ENCODE data around the gene AREG. TPM values are rescaled to one million over a fixed set of nuclear protein-coding genes. Genes with fewer than 3 reads are reported as not detected.

The AREG gene
- total RNA-seq, 1 experiment from 2014 or later, result 0.54 TPM

GRCh38 chr4:74481891-74482609 is 37.1 kb downstream of the AREG start:
- TF ChIP-seq POLR2AphosphoS5 (IDR thresholded peaks at IDR 0.05; ENCODE audit: low read depth, low read length), result no peak
- TF ChIP-seq SIN3A (IDR thresholded peaks at IDR 0.05; ENCODE audit: borderline replicate concordance, insufficient read depth, low read depth, low read length), result no peak
- no peak for TF ChIP-seq REST (IDR thresholded peaks at IDR 0.05; ENCODE audit: insufficient read depth in 1 of 2, low read depth in 2 of 2, low read length in 1 of 2)
- no peak for TF ChIP-seq TCF7L2 (IDR thresholded peaks at IDR 0.05; ENCODE audit: low read depth, low read length)
- no peak for TF ChIP-seq CTCF (IDR thresholded peaks at IDR 0.05)
- in situ Hi-C loops (cut with HindIII; ENCODE audit: low pct_unique_long_range_greater_than_20kb, low sequenced_read_pairs) (no loop called here), intact Hi-C loops (cut with micrococcal nuclease; ENCODE audit: unreplicated experiment) (no loop called here)
- Histone ChIP-seq H3K4me1 (ENCODE audit: control insufficient read depth, insufficient read depth, low read length) (no peaks in the 10 kb centered on the region), H3K36me3 (ENCODE audit: control insufficient read depth, insufficient read depth, low read length) (no peaks in the 10 kb centered on the region), H3K9me3 (ENCODE audit: control insufficient read depth, insufficient read depth, low read depth, low read length) (no peaks in the 10 kb centered on the region), H3K4me3 (ENCODE audit: low read depth in 2 of 2, low read length in 2 of 2) (no peak overlapping the region), H3K27me3 (ENCODE audit: control insufficient read depth, insufficient read depth, low read length) (no peaks in the 10 kb centered on the region), H3K27ac (ENCODE audit: low read length) (no peak overlapping the region)
- ChIA-PET POLR2A (no interaction called here), CTCF (no interaction called here)
- ATAC-seq, result no peak
- DNase-seq (ENCODE audit: low read depth, low spot score), result no peak
- BruUV-seq (replicated peaks), result no TSS peak

- no peaks in the 10 kb centered on the region for H3K4me1 ChIP-seq (ENCODE audit: control insufficient read depth, insufficient read depth, low read length)
- in situ Hi-C loops (cut with HindIII; ENCODE audit: low pct_unique_long_range_greater_than_20kb, low sequenced_read_pairs) (no loop called here), intact Hi-C loops (cut with micrococcal nuclease; ENCODE audit: unreplicated experiment) (no loop called here)
- DNase-seq (ENCODE audit: low read depth, low spot score) (no peak), ATAC-seq (no peak)
- H3K4me3 ChIP-seq (ENCODE audit: low read depth in 2 of 2, low read length in 2 of 2), result no peak overlapping the region
- no peaks in the 10 kb centered on the region for H3K36me3 ChIP-seq (ENCODE audit: control insufficient read depth, insufficient read depth, low read length)
- H3K9me3 ChIP-seq (ENCODE audit: control insufficient read depth, insufficient read depth, low read depth, low read length), result no peaks in the 10 kb centered on the region
- CTCF ChIA-PET, result interaction anchor here (0.6 kb wide), 1 partner anchor 350 kb away, joined by 5 read pairs; no protein-coding TSS in a partner anchor
- no TSS peak for BruUV-seq (replicated peaks)
- POLR2A ChIA-PET, result no interaction called here
- H3K27ac ChIP-seq (ENCODE audit: low read length), result no peak overlapping the region
- H3K27me3 ChIP-seq (ENCODE audit: control insufficient read depth, insufficient read depth, low read length), result no peaks in the 10 kb centered on the region
- TF ChIP-seq TCF7L2 (IDR thresholded peaks at IDR 0.05; ENCODE audit: low read depth, low read length), result no peak
- no peak for TF ChIP-seq SIN3A (IDR thresholded peaks at IDR 0.05; ENCODE audit: borderline replicate concordance, insufficient read depth, low read depth, low read length)
- TF ChIP-seq CTCF (IDR thresholded peaks at IDR 0.05), result no peak
- TF ChIP-seq REST (IDR thresholded peaks at IDR 0.05; ENCODE audit: insufficient read depth in 1 of 2, low read depth in 2 of 2, low read length in 1 of 2), result no peak
- no peak for TF ChIP-seq POLR2AphosphoS5 (IDR thresholded peaks at IDR 0.05; ENCODE audit: low read depth, low read length)
Observed at GRCh38 chr4:74483226-74483911, 38.4 kb downstream of the AREG start.

Measured in Panc1 (cell line).